Loucy (cell line): ENCODE measurements around the gene MGRN1.

Experiments
- H2AFZ ChIP-seq: fragments of 200-600 bp; sonication (generic); 2 replicates; pipeline ENCODE4 v1.6.0; 2016; ENCODE audit warnings: antibody characterized with exemption, mild to moderate bottlenecking, low read length, moderate library complexity
- H3F3A ChIP-seq: fragments of 200-600 bp; 2 replicates; pipeline ENCODE4 v1.6.0; 2016; ENCODE audit warnings: antibody characterized with exemption, low read depth, mild to moderate bottlenecking
- H3K27me3 ChIP-seq: fragments of 200-600 bp; sonication (generic); 2 replicates; pipeline ENCODE4 v1.6.1; 2014; ENCODE audit warnings: low read length, mild to moderate bottlenecking; ENCODE audit not compliant: insufficient read depth, poor library complexity, severe bottlenecking
- H3K36me3 ChIP-seq: fragments of 200-600 bp; sonication (generic); 2 replicates; pipeline ENCODE4 v1.6.1; 2016; ENCODE audit warnings: low read length; ENCODE audit not compliant: insufficient read depth
- H3K4me1 ChIP-seq: fragments of 200-600 bp; sonication (generic); 2 replicates; pipeline ENCODE4 v1.5.1; 2014; ENCODE audit warnings: low read length, mild to moderate bottlenecking; ENCODE audit not compliant: insufficient read depth, poor library complexity, severe bottlenecking
- H3K4me2 ChIP-seq: fragments of 200-600 bp; sonication (generic); 2 replicates; pipeline ENCODE4 v1.6.0; 2014; ENCODE audit warnings: antibody characterized with exemption, low read length, low read depth, mild to moderate bottlenecking; ENCODE audit not compliant: poor library complexity, severe bottlenecking
- H3K4me3 ChIP-seq: fragments of 200-600 bp; sonication (generic); 2 replicates; pipeline ENCODE4 v1.5.1; 2014; ENCODE audit warnings: low read length, mild to moderate bottlenecking, mixed read lengths; ENCODE audit not compliant: poor library complexity, severe bottlenecking
- H3K79me2 ChIP-seq: fragments of 200-600 bp; sonication (generic); 2 replicates; pipeline ENCODE4 v1.6.1; 2014; ENCODE audit warnings: low read length; ENCODE audit not compliant: insufficient read depth
- H3K9ac ChIP-seq: fragments of 200-600 bp; sonication (generic); 2 replicates; pipeline ENCODE4 v1.6.0; 2014; ENCODE audit warnings: mild to moderate bottlenecking, low read depth, low read length, moderate library complexity; ENCODE audit not compliant: poor library complexity, severe bottlenecking
- H3K9me2 ChIP-seq: fragments of 200-600 bp; sonication (generic); replicated peaks from 2 replicates; pipeline ENCODE4 v1.6.1; 2016; ENCODE audit warnings: low read depth, low read length, mixed read lengths
- H3K9me3 ChIP-seq: fragments of 200-600 bp; sonication (generic); 2 replicates; pipeline ENCODE4 v1.6.1; 2014; ENCODE audit warnings: mild to moderate bottlenecking, antibody characterized with exemption, low read length, low read depth; ENCODE audit not compliant: insufficient read depth
- H4K20me1 ChIP-seq: fragments of 200-600 bp; sonication (generic); 2 replicates; pipeline ENCODE4 v1.6.0; 2014; ENCODE audit warnings: antibody characterized with exemption, low read length, mild to moderate bottlenecking; ENCODE audit not compliant: insufficient read depth, poor library complexity, severe bottlenecking
- CTCF ChIP-seq: fragments of 200-600 bp; sonication (generic); conservative IDR thresholded peaks from 2 replicates; pipeline ENCODE4 v1.5.1; 2014; ENCODE audit warnings: mild to moderate bottlenecking, antibody characterized with exemption, low read length
- EZH2phosphoT487 ChIP-seq: fragments of 200-600 bp; IDR thresholded peaks from 2 replicates; pipeline ENCODE4 v1.6.1; 2018; ENCODE audit warnings: antibody characterized with exemption, mild to moderate bottlenecking, moderate library complexity, borderline replicate concordance

The MGRN1 gene

DNA sequence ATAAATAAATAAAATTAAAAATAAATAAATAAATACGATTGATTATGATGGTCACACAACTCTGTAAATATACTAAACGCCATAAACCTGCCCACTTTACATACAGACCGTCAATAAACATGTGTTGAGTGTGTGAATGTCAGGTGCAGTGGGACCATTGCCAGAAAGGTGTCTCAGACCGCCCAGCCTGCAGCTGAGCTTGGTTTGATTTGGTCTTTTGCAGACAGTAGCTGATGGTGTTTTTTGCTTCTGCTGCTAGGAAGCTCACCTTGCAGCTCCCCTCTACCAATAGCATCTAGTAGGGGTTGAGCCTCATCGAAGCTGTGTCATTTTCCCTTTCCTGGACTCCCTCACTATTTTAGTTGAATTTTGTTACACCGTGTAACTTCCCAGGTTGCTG lies 33.4 kb upstream of the MGRN1 start:
- Histone ChIP-seq H4K20me1 (no peaks in the 10 kb centered on the region), H3K9ac (no peak overlapping the region), H3K4me1 (no peaks in the 10 kb centered on the region), H3K36me3 (no peaks in the 10 kb centered on the region), H3K79me2 (no peaks in the 10 kb centered on the region), H3K4me3 (no peak overlapping the region), H3K4me2 (no peak overlapping the region), H3K27me3 (no peaks in the 10 kb centered on the region), H3F3A (no peaks in the 10 kb centered on the region), H2AFZ (no peak overlapping the region), H3K9me3 (no peaks in the 10 kb centered on the region), H3K9me2 (no peaks in the 10 kb centered on the region)
- TF ChIP-seq EZH2phosphoT487 (no peak), CTCF (no peak)

- TF ChIP-seq EZH2phosphoT487 = no peak
- TF ChIP-seq CTCF = no peak
- Histone ChIP-seq H3K27me3 (no peaks in the 10 kb centered on the region), H3K36me3 (no peaks in the 10 kb centered on the region), H3K9ac (no peak overlapping the region), H3K9me2 (no peaks in the 10 kb centered on the region), H4K20me1 (no peaks in the 10 kb centered on the region), H3F3A (no peaks in the 10 kb centered on the region), H3K4me3 (no peak overlapping the region), H2AFZ (no peak overlapping the region), H3K79me2 (no peaks in the 10 kb centered on the region), H3K4me2 (no peak overlapping the region), H3K4me1 (no peaks in the 10 kb centered on the region), H3K9me3 (no peaks in the 10 kb centered on the region)
Measured at GRCh38 chr16:4591706-4592470, 32.7 kb upstream of the MGRN1 start.

DNA sequence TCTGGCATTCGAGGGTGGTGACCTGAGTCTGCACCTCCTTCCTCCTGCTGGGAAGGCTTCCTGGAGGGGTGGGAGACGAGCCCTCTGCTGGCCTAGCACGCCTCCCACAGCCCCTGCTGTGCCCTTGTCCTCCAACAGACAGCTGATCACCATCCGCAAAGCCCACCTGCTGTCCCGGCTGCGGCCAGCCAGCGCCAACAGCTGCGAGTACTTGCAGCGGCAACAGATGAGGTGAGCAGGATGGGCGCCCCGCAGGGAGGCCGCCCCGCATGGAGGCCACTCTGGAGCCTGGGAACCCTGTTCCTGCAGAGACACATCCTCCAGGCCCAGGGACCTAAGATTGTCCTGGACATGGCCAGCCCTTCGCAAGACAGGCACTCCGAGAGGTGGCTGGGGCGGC lies 31.5 kb upstream of the MGRN1 start:
- Histone ChIP-seq H3K4me2 (no peak overlapping the region), H3K36me3 (no peaks in the 10 kb centered on the region), H3K9me2 (no peaks in the 10 kb centered on the region), H3K27me3 (no peaks in the 10 kb centered on the region), H3K4me1 (no peaks in the 10 kb centered on the region), H3F3A (no peaks in the 10 kb centered on the region), H3K9ac (no peak overlapping the region), H3K79me2 (no peaks in the 10 kb centered on the region), H3K9me3 (no peaks in the 10 kb centered on the region), H2AFZ (no peak overlapping the region), H3K4me3 (no peak overlapping the region), H4K20me1 (no peaks in the 10 kb centered on the region)
- no peak for TF ChIP-seq EZH2phosphoT487
- TF ChIP-seq CTCF = no peak
